GM18858 (cell line): ENCODE measurements around the gene ALG12.
"Not testable (repeated sequence)": the region's sequence is repeated elsewhere in the genome, so short reads cannot be mapped to it uniquely, and the experiment has no call there.

Source experiments
- ATAC-seq: cut with Tn5 transposase; IDR thresholded peaks from one replicate; pipeline ENCODE4 v1.9.1; 2021; ENCODE audit not compliant: unreplicated experiment

The ALG12 gene

DNA sequence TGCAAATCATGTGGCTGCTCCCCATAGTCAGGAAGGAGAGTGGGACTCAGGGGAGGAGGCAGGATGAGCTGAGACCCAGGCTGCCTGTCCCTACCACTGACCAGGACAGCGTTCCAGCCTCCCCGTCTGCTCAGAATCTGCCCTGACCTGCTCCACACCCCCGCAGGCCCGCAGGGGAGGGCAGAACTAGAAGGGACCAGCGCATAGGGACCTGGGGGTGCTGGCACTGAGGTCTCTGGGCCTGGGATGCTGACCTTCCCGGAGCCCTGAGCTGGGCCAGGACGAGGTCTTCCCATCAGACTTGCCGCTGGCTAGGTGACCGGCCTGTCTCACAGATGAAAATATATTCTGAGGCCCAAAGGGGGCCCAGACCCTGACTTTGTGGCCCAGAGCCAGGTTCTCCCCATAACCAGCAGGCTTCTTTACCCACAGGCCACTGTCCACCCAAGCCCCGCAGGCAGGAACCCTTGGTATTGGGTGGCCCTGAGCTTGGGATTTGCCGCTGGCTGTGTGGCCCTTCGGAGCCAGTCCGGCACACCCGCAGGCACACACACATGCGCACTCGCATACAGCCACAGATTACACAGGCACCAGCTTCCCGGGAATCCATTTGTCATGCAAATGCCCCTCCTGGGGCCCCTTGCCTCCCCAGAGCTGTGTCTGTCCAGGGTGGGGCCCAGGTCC is 28.5 kb upstream of the ALG12 start:
- no peak for ATAC-seq

DNA sequence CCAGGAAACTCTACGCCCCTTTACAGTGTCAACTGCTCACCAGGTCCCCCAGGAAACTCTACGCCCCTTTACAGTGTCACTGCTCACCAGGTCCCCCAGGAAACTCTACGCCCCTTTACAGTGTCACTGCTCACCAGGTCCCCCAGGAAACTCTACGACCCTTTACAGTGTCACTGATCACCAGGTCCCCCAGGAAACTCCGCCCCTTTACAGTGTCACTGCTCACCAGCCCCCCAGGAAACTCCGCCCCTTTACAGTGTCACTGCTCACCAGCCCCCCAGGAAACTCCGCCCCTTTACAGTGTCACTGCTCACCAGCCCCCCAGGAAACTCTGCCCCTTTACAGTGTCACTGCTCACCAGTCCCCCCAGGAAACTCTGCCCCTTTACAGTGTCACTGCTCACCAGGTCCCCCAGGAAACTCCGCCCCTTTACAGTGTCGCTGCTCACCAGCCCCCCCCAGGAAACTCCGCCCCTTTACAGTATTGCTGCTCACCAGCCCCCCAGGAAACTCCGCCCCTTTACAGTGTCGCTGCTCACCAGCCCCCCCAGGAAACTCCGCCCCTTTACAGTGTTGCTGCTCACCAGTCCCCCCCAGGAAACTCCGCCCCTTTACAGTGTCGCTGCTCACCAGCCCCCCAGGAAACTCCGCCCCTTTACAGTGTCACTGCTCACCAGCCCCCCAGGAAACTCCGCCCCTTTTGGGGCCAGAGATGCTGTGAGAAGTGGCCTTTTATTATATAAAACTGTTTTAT is 27.0 kb upstream of the ALG12 start:
- ATAC-seq, result not testable (repeated sequence)

DNA sequence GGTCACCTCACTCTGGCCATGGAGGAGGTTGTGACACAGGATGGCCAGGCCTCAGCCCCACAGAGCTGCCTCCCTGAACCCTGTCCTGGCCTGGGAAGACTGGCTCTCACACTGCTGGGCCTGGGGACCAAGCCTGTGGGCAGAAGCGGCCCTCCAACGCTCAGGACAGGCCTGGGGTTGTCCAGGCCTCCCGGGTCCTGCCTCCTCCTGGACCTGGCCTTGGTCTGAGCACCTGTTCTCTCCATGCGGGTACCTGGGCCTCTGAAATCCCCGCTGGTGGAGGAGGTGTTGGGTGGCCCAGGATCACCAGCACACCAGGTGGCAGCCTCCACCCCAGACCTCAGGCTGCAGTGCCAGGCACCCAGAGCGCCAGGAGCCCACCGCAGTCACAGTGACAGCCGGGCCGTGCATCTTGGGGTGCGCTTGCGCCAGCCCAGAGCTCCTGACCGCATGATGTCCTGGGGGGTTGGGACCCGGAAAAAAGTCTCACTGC is 26.2 kb upstream of the ALG12 start:
- ATAC-seq, result no peak

DNA sequence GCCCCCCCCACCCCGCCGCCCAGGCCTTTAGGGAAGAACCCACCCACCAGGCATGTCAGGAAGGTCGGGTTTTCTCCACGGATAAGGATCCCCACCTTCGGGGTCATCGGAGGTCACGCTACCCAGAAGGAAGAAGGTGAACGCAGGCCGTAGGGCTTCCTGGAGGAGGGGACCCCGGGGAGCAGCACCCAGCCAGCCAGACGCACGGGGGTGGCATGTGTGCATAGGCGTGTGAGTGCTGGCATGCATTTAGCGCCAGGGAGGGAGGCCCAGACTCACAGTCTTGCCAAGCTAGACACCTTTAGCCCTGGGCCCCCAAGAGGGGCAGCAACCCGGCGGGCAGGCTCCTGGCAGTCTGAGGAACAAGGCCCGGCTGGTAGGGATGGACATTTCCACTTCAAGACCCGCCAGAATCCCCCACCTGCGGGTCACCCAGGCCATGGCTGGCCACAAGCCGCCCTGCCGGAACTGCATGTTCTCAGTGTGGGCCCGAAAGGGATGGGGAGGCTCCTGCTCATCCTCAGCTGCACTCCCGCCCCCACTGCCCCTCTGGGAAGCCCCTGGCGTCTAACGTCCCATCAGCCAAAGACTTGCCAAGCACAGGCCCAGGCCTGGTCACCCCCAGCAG is 25.6 kb upstream of the ALG12 start:
- ATAC-seq, result no peak

DNA sequence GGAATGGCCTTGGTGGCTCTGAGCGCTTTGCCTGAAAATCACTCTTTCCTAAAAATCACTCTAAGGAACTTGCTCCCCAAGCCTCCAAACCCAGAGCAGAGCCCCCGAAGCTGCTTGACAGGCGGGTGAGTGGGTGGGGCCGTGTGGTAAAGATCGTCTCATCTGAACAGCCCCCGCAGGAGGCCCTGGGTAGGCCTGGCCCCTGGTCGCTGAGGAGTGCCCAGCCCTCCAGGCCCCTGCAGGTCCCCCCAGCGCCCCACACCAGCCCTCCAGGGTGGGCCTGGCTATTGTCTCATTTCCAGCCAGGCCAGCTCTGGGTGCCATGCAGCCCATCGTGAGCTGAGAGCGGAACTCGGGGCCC is 25.1 kb upstream of the ALG12 start:
- ATAC-seq, result no peak

DNA sequence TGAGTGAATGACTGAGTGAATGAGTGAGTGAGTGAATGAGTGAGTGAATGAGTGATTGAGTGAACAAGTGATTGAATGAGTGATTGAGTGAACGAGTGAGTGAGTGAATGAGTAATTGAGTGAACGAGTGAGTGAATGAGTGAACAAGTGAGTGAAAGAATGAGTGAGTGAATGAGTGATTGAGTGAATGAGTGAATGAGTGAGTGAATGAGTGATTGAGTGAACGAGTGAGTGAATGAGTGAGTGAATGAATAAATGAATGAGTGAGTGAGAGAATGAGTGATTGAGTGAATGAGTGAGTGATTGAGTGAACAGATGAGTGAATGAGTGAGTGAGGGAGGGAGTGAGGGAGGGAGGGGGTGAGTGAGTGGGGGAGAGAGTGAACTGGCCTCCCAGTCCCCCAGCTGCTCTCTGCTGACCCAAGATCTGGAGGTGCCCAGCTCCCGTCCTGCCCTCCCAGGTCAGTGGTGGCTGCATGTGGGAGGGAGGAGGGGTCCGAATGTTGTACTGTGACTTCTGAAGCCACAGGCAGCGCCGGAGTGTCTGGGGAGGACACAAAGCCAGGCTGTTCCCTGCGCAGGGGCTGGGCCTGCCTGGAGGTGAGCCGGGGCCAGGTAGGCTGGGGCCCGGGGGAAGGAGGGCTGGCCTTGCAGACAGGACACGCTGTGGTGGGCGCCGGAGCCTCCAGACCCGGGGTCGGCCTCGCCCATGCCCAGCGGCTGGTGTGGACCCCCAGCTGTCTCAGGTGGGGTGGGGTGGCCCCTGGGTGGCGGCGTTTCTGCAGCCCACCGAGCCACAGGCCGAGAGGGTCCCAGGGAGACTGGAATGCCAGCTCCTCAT is 24.5 kb upstream of the ALG12 start:
- no peak for ATAC-seq

DNA sequence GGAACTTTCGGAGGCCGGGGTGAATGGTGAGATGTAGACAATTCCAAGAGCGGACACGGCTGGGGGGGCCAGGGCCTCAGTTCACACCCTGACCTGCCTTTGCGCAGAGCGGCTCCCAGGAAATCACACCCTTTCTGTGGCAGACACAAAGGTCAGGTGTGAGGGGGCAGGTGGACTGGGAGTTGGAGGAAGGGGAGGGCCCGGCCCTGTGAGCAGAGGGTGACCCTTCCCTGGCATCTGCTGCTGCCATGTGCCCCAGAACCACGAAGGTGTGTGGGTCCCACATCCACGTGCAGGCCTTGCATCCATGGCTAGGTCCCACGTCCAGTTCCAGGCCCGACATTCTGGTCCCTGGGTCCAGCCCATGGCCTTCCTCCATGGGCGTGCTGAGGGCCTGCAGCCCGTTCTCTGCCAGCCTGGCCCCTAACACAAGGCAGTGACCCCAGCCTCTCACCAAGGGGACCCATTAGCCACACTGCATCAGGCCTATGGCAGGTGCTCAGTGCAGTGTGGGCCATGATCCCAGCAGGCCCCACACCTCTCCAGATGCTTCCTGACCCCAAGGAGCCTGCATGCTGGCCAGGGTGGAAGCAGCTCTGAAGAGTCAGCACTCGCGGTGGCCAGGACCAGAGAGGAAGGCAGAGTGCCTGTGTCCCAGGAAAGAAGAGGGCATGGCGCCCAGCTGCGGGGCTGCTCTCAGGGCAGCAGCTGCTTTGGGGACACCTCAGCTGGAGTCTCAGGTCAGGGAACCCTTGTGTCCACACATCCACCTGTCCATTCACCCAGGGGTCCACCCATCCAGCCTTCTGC is 23.5 kb upstream of the ALG12 start:
- no peak for ATAC-seq

DNA sequence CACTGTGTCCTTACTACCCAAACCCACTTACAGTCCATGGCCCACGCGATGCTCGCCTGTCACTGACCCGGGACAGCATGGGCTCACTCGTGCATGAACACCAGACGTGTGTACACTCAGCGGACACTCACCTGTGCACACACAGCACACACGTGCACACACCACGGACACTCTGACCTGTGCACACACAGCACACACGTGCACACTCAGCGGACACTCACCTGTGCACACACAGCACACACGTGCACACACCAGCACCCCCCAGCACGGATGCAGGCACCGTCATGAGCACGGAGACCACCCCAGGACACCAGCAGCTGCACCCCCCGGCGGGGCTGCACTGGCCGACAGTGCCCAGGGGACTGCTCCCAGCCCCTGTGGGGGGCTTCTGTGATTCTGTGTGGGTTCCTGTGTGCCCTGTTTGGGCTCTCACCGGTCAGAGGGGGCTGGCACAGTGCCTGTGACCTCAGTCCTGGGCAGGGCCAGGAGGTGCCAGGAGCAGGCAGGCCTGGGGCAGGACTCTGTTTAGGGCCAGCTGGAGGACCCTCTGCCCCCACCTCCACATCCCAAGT is 20.4 kb upstream of the ALG12 start:
- no peak for ATAC-seq

DNA sequence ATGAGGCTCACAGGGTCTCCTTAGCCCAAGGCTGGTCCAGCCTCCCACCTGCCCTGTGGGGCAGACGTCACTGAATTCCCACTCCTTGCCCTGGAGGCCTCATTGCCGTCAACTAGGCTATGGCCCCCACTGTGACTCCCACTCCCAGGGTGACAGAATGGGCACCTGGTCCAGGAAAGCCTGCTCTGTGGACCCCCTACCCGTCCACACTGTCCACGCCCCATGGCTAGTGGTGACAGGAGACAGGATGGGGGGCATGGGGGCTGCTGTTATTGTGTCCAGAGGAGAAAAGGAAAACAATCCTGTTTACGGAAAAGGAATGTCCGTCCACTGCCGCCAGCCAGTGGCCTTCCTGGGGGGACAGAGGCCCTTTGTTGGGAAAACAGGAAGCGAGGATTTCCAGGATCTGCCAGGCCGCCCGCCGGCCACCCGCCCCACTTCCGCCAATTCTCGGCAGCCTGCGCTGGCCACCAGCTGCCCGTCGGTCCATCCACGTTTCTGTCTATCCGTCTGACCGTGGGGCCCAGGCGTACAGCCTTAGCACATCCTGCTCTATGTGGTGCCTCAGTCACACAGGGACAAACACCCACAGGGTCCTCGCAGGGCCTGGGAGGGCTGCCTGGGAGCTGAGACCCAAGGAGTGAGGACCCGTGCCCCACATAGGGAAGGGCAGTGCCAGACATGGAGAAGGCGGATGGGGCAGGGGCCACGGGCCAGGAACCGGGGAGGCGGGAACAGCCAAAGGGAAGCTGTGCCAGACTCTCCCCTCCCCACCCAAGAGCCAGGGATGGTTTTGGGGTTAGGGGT is 19.7 kb upstream of the ALG12 start:
- no peak for ATAC-seq

DNA sequence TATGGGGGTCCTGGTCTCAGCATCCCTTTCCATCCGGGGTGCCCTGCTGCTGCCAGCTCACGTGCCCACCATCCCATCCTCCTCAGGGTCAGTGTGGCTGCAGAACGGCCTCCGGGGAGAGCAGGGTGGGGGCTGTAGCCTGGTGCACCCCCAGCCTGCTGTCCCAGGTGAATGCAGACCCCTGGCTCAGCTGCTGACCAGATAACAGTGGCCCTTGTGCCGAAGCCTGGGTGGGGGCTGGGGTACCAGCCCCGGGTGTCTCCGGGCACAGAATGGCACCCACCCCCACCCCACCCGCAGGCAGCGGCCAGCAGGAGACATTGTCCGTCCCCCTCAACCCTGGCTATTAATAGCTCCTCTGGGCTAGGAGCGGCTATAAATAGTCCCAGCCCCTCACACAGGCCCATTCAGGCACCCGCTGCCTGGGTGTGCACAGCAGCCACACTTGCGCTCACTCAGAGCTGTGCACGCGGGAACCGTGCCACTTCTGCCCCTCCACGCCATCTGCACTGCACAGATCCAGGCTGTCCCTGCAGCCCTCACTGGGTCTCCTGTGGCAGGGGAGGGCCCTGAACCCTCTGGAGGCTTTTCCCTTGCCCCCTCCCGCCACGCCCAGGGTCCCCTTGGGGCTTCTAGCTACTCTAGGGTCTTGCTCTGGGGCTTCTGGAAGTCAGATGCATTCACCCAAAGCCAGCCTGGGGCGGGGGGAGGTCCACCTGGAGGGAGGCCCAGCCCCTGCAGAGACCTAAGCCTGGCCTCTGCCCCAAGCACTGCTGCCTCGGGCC is 18.9 kb upstream of the ALG12 start:
- ATAC-seq, result no peak

DNA sequence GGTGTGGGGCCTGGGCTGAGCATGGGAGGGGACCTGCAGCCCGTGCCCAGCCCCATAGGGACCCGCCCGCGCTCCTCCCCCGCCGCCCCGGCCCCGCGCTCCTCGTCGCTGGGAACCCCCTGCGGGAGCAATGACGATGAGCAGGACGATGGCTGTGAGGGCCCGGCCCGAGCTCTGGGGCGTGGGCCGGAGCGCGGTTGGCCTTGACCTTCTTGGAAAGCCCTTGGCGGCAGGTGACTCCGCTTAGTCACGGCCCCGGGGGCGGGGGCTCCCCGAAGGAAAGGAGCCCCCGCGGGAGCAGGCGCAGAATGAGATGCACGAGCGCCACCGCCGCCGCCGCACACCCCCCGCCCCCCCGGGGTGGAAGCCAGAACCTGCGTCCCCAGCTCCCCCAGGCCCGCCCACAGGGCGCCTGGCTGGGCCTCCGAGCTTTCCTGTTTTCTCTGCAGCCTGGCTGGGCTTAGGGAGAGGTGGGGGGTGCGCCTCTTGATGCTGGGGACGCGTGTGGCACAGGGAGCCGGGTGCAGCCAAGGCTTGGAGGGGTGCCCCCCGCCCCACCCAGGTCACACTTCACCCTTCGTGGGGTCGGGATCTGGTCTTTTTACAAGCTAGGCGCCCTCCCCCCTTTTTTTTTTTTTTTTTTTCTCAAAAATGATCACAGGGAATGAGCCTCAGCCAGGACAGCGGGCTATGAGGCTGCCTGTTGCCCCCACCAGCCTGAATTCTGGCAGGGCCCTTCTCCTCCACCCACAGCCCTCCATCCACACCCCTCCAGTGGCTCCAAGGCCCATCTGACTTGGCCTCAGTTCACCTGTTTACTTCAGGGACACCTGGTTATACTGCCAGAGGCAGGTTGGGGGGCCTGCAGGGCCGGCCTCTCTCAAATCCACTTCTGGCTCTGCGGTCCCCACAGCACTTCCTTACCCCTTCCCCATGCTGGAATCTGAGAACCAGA is 18.1 kb upstream of the ALG12 start:
- ATAC-seq, result peak; percentile 56

DNA sequence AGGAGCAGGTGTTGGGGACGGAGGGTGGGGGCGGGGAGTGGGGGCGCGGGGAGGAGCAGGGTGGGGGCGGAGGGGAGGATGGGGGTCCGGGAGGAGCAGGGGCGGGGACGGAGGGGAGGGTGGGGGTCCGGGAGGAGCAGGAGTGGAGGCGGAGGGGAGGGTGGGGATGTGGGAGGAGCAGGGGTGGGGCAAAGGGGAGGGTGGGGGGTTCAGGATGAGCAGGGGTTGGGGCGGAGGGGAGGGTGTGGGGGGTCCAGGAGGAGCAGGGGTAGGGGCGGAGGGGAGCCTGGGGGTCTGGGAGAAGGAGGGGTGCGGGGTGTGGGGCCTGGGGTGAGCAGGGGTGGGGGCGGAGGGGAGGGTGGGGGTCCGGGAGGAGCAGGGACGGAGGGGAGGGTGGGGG is 17.3 kb upstream of the ALG12 start:
- ATAC-seq, result no peak

DNA sequence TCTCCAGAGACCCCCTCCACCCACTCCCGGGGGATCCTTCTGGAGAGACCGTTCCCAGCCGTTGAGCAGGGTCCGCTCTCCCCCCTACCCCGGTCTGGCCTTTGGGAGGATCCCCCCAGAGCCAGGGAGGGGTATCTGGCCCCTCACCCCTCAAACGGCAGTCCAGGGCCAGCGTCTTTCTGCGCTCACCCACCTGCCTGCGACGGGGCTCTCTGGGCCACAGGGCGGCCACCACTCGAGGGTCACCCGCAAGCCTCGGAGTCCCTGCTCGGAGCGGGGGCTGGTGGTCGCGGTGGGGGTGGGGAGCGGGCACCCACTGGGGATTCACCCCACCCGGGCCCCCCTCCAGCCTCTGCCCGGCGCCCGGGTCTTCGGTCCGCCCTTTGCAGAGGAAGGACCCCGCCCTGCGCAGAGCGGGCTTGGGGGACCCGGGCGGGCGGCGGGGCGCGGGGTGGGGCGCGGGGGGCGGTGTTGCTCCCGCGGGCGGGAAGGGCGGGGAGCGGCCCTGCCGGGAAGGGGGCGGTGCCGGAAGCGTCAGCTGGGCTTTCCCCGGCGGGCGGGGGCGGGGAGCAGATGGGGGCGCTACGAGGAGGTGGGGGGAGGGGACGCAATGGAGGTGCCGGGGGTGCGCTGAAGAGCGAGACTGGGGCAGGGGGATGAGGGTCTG is 16.8 kb upstream of the ALG12 start:
- ATAC-seq, result no peak

DNA sequence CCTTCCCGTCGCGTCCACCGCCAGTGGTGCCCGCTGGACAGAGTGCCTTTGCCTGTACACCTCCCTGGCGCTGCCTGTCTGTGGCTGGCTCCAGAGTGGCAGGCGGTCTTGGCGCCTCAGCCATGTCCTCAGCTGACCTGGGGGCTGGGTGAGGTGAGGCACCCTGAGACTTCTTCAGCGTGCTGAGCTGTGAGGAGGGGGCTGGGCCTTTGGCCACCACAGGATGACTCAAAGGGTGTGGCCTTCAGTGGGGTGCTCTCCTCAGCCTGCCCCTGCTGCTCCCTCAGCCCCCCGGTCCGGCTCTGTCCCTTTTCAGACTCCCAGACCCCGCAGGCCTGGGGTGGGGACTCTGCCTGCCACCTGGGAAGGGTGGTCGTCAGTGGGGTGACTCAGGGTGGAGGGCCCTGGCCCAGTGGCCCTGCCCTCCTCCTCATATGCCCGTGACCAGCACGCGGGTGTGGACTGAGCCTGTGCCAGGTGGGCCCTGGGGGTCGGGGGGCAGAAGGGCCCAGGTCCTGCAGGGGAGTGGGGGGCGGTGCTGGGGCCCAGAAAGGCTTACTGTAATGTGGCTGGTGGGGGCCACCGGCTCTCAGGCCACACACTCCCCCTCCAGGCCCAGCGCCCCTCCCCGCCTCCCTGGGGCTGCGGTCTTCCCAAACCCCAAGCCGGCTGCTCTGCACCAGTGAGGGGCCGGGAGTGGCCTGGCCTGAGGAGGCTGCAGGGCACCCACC is 16.1 kb upstream of the ALG12 start:
- ATAC-seq, result no peak

DNA sequence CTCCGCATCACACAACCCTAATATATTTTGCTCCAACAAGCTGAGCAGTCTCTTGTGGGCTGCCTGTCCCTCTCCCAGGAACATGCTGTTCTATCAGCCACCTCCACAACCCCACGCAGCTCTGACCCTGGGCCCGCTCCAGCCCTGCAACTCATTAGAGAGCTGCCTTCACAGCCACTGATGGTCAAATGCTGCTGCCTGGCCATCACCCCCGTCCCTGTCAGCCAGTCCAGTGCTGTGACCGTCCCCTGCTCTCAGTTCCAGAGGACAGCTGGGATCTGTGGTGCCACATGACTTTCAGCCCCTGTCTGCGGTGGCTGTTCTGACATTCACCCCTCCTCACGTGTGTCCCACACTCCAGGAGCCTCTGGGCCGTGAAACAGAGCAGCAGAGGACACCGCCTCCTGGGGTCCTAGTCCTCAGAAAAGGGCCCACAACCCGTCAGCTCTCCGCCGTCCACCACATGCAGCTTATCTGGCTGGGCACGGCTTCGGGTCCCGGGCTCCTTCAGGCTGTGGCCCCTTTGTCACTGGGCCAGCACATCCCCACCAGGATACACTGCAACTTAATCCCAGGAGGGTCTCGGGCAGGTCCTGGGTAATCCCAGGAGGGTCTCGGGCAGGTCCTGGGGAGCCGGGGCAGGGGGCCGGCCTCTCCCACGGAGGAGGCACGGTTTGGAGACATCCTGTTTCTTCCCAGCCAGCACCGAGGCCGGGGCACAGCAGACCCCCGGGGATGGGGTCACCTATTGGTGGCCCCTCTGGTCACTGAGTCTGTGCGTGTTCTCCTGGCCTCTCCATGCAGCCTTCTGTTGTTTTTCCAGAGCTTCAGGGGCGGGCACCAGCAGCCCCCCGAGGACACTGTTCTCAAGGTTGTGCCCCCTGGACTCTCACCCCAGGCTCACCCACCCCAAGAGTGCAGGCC is 15.3 kb upstream of the ALG12 start:
- no peak for ATAC-seq
